IMR-90 (cell line): ENCODE results near the gene ETV7. TPM values are rescaled to one million over a fixed set of nuclear protein-coding genes. Genes with fewer than 3 reads are reported as not detected.

Experiments used
- ATAC-seq: fragments of 200-7000 bp; cut with Tn5 transposase; 2 replicates; pipeline ENCODE4 v1.9.1; 2020; ENCODE audit warnings: low read depth, mild to moderate bottlenecking, moderate library complexity
- BruUV-seq: library from RNA; stranded (reverse); fragments of 400-500 nt; replicated peaks from 2 replicates; lab custom pipeline; 2021; lab: Mats Ljungman, UMichigan
- CTCF ChIA-PET: fragments of 300-600 bp; formaldehyde crosslinking; extraction: SDS; loops from one replicate; lab custom pipeline; 2021; ENCODE audit warnings: antibody characterized with exemption; lab: Yijun Ruan, JAX
- POLR2A ChIA-PET: fragments of 300-600 bp; sonication (Branson Sonifier 250); formaldehyde crosslinking; loops from one replicate; lab custom pipeline; 2022; ENCODE audit warnings: antibody characterized with exemption; ENCODE audit not compliant: unreplicated experiment; lab: Charles Lee
- DNase-seq: peaks from one replicate; pipeline ENCODE4 v3.0.0; 2013
- H2AFZ ChIP-seq: replicated peaks from 2 replicates; pipeline ENCODE3; 2013; ENCODE audit warnings: low read length, mild to moderate bottlenecking; ENCODE audit not compliant: poor library complexity
- H2AK5ac ChIP-seq: 2 replicates; pipeline ENCODE4 v1.6.1; 2013; ENCODE audit warnings: low read depth, low read length, inconsistent platforms
- H2AK9ac ChIP-seq: replicated peaks from 2 replicates; pipeline ENCODE3; 2013; ENCODE audit warnings: mild to moderate bottlenecking, low read depth, low read length, moderate library complexity; ENCODE audit not compliant: poor library complexity
- H2BK120ac ChIP-seq: 2 replicates; pipeline ENCODE4 v1.6.1; 2013; ENCODE audit warnings: low read depth, low read length, inconsistent platforms
- H2BK15ac ChIP-seq: 3 replicates; pipeline ENCODE4 v1.6.1; 2013; ENCODE audit warnings: low read depth, low read length, inconsistent platforms
- H2BK20ac ChIP-seq: 2 replicates; pipeline ENCODE4 v1.6.1; 2013; ENCODE audit warnings: low read depth, mild to moderate bottlenecking, inconsistent platforms, low read length, moderate library complexity
- H2BK5ac ChIP-seq: 2 replicates; pipeline ENCODE4 v1.6.1; 2013; ENCODE audit warnings: mild to moderate bottlenecking, low read depth, low read length, inconsistent platforms; ENCODE audit not compliant: poor library complexity, severe bottlenecking
- H3K14ac ChIP-seq: replicated peaks from 2 replicates; pipeline ENCODE4 v1.6.1; 2013; ENCODE audit warnings: low read depth, low read length, inconsistent platforms
- H3K18ac ChIP-seq: 2 replicates; pipeline ENCODE4 v1.6.1; 2013; ENCODE audit warnings: low read depth, low read length, control low read depth
- H3K23ac ChIP-seq: 2 replicates; pipeline ENCODE4 v1.6.1; 2013; ENCODE audit warnings: low read depth, low read length, inconsistent platforms
- H3K27ac ChIP-seq: 2 replicates; pipeline ENCODE4 v1.5.1; 2013; ENCODE audit warnings: mild to moderate bottlenecking, control low read depth, low read length; ENCODE audit not compliant: insufficient read depth
- H3K27me3 ChIP-seq: 2 replicates; pipeline ENCODE4 v1.6.1; 2013; ENCODE audit warnings: low read length; ENCODE audit not compliant: control insufficient read depth, insufficient read depth
- H3K36me3 ChIP-seq: 2 replicates; pipeline ENCODE4 v1.6.1; 2013; ENCODE audit warnings: low read length, mixed read lengths; ENCODE audit not compliant: control insufficient read depth, insufficient read depth
- H3K4ac ChIP-seq: 2 replicates; pipeline ENCODE4 v1.6.1; 2013; ENCODE audit warnings: low read depth, low read length, inconsistent platforms
- H3K4me1 ChIP-seq: 2 replicates; pipeline ENCODE4 v1.6.1; 2013; ENCODE audit warnings: low read length, mixed read lengths; ENCODE audit not compliant: control insufficient read depth, insufficient read depth
- H3K4me2 ChIP-seq: 2 replicates; pipeline ENCODE4 v1.6.1; 2013; ENCODE audit warnings: low read depth, mild to moderate bottlenecking, control low read depth, low read length, moderate library complexity
- H3K4me3 ChIP-seq: 2 replicates; pipeline ENCODE4 v1.5.1; 2013; ENCODE audit warnings: low read depth, mild to moderate bottlenecking, control low read depth, low read length, moderate library complexity; ENCODE audit not compliant: insufficient read depth
- H3K56ac ChIP-seq: 2 replicates; pipeline ENCODE4 v1.6.1; 2013; ENCODE audit warnings: low read length, inconsistent platforms; ENCODE audit not compliant: insufficient read depth; ENCODE audit errors: extremely low read depth
- H3K79me1 ChIP-seq, 2 experiments: 2 replicates each; pipeline ENCODE4 v1.6.1; 2013; ENCODE audit warnings: low read length in 2 of 2, inconsistent platforms in 1 of 2, low read depth in 1 of 2
- H3K9ac ChIP-seq: 2 replicates; pipeline ENCODE4 v1.6.1; 2013; ENCODE audit warnings: low read depth, low read length, control low read depth
- H3K9me1 ChIP-seq: 2 replicates; pipeline ENCODE4 v1.6.1; 2013; ENCODE audit warnings: low read length, inconsistent platforms; ENCODE audit not compliant: insufficient read depth
- H3K9me3 ChIP-seq: 2 replicates; pipeline ENCODE4 v1.6.1; 2013; ENCODE audit warnings: low read length; ENCODE audit not compliant: control insufficient read depth, insufficient read depth
- H4K20me1 ChIP-seq: 2 replicates; pipeline ENCODE4 v1.6.1; 2013; ENCODE audit warnings: low read length, inconsistent platforms; ENCODE audit not compliant: insufficient read depth
- H4K5ac ChIP-seq: 2 replicates; pipeline ENCODE4 v1.6.1; 2013; ENCODE audit warnings: mild to moderate bottlenecking, low read depth, low read length, control low read depth
- H4K8ac ChIP-seq, 2 experiments: 2 replicates each; pipeline ENCODE4 v1.6.1; 2013; ENCODE audit warnings: low read depth in 2 of 2, low read length in 2 of 2, control low read depth in 1 of 2, inconsistent platforms in 1 of 2
- H4K91ac ChIP-seq: 2 replicates; pipeline ENCODE4 v1.6.1; 2013; ENCODE audit warnings: low read depth, low read length, inconsistent platforms; ENCODE audit not compliant: insufficient read depth
- BHLHE40 ChIP-seq: fragments of 150-350 bp; IDR thresholded peaks from 2 replicates; pipeline ENCODE4 v1.6.1; 2016; ENCODE audit warnings: mild to moderate bottlenecking, low read depth, low read length
- CTCF ChIP-seq: conservative IDR thresholded peaks from 2 replicates; pipeline ENCODE4 v1.5.1; 2012; ENCODE audit warnings: mild to moderate bottlenecking, low read depth, low read length, improper control_type of control experiment
- ELK1 ChIP-seq: fragments of 150-350 bp; IDR thresholded peaks from 2 replicates; pipeline ENCODE4 v1.6.1; 2016; ENCODE audit warnings: low read depth, mild to moderate bottlenecking, low read length, moderate library complexity, borderline replicate concordance
- FOS ChIP-seq: fragments of 150-350 bp; IDR thresholded peaks from 2 replicates; pipeline ENCODE4 v1.6.1; 2016; ENCODE audit warnings: low read depth, low read length
- MAZ ChIP-seq: IDR thresholded peaks from 2 replicates; pipeline ENCODE4 v1.6.1; 2012; ENCODE audit warnings: low read depth, mild to moderate bottlenecking, low read length, improper control_type of control experiment, moderate library complexity, borderline replicate concordance
- POLR2A ChIP-seq: IDR thresholded peaks from 2 replicates; pipeline ENCODE4 v1.6.1; 2012; ENCODE audit warnings: mild to moderate bottlenecking, low read depth, low read length
- RAD21 ChIP-seq: IDR thresholded peaks from 2 replicates; pipeline ENCODE4 v1.6.1; 2012; ENCODE audit warnings: low read length, improper control_type of control experiment
- RFX5 ChIP-seq: IDR thresholded peaks from 2 replicates; pipeline ENCODE4 v1.8.0; 2012; ENCODE audit warnings: low read depth, mild to moderate bottlenecking, low read length, moderate library complexity
- SMC3 ChIP-seq: fragments of 150-350 bp; IDR thresholded peaks from 2 replicates; pipeline ENCODE4 v1.6.1; 2016; ENCODE audit warnings: low read depth, mild to moderate bottlenecking, antibody characterized with exemption, low read length, moderate library complexity
- USF2 ChIP-seq: fragments of 150-350 bp; IDR thresholded peaks from 2 replicates; pipeline ENCODE4 v1.6.1; 2017; ENCODE audit warnings: mild to moderate bottlenecking, antibody characterized with exemption, low read length, low read depth
- WGBS, 2 experiments: methylation state at CpG; one replicate each; pipeline versions ENCODE4 v1.1.5 to v1.1.7; 2013; ENCODE audit warnings: missing lambda C conversion rate in 2 of 2; ENCODE audit not compliant: insufficient read length in 1 of 2; ENCODE audit errors: extremely low coverage in 2 of 2; 5-methylcytosine and 5-hydroxymethylcytosine counted together
- dilution Hi-C: fragments of 300-500 bp; cut with HindIII; formaldehyde crosslinking; loops from one replicate; pipeline ENCODE4 v1.14.3; 2018; ENCODE audit warnings: low sequenced_read_pairs; ENCODE audit not compliant: unreplicated experiment
- in situ Hi-C: fragments of 300-500 bp; cut with MboI; formaldehyde crosslinking; loops from 3 replicates; pipeline ENCODE4 v1.14.3; 2019; ENCODE audit warnings: low sequenced_read_pairs, inconsistent platforms, mixed read lengths
- intact Hi-C: fragments of 100-400 bp; cut with micrococcal nuclease; formaldehyde crosslinking; loops from 2 replicates; pipeline ENCODE4 v1.10.0; 2022
- polyA plus RNA-seq, 3 experiments: library from polyadenylated mRNA; depleted of rRNA; stranded (reverse); fragments of >200 nt; gene quantifications; 2 replicates each; pipeline ENCODE4 v1.2.3, GENCODE V29; 2012; ENCODE audit warnings: low replicate concordance in 1 of 3
- total RNA-seq: library from RNA; depleted of rRNA; stranded (reverse); fragments of >200 nt; gene quantifications from 2 replicates; pipeline ENCODE4 v1.2.3, GENCODE V29; 2012

ETV7 gene
- total and polyA plus RNA-seq, 2 of the 4 experiments (the other 2 are of a cell fraction) = 0.17 to 0.18 TPM

GRCh38 chr6:36423101-36423824, 35.8 kb upstream of the ETV7 start:
- WGBS, 2 experiments = 0% methylated on average over 33 of the region's 51 CpGs; no CpG with 5 or more reads in 1 of the 2 experiments
- CTCF ChIA-PET = interaction anchor here (0.5 to 1.0 kb wide), 6 partner anchors 9 to 192 kb away, joined by 3 to 4 read pairs (median 4); no protein-coding TSS in a partner anchor

More at GRCh38 chr6:36423101-36423824, 35.8 kb upstream of the ETV7 start:
- dilution Hi-C loops (no loop called here), intact Hi-C loops (loop anchor here (1.0 to 5.0 kb wide), 3 partner anchors 18 to 259 kb away; no protein-coding TSS in a partner anchor), in situ Hi-C loops (no loop called here)
- Histone ChIP-seq H3K4me1 (peaks cover 2% of the 10 kb centered on the region), H3K36me3 (no peaks in the 10 kb centered on the region), H3K14ac (peak overlapping the region; percentile 93), H2AFZ (peak overlapping the region; percentile 98), H2AK9ac (peak overlapping the region; percentile 81), H4K20me1 (no peaks in the 10 kb centered on the region), H3K23ac (peak overlapping the region; percentile 91), H3K9me1 (0 out of 2 replicates have a peak, but pooled peaks cover 6% of the 10 kb centered on the region), H2BK15ac (peak overlapping the region; percentile 68; the same call in 1 of the 3 replicates), H4K8ac (peak overlapping the region; percentile 93 to 98), H2BK120ac (peak overlapping the region; percentile 68; the same call in 1 of the 2 replicates), H3K56ac (peak overlapping the region; percentile 77), H4K91ac (peak overlapping the region; percentile 88), H3K18ac (peak overlapping the region; percentile 24; the same call in 1 of the 2 replicates), H2AK5ac (peak overlapping the region; percentile 30), H3K27me3 (no peaks in the 10 kb centered on the region), H3K4me2 (peak overlapping the region; percentile 86), H3K4ac (peak overlapping the region; percentile 93), H2BK20ac (peak overlapping the region; percentile 70), H3K27ac (peak overlapping the region; percentile 55; the same call in 1 of the 2 replicates), H3K9me3 (no peaks in the 10 kb centered on the region), H3K79me1 (peaks cover 0 to 5% of the 10 kb centered on the region in 2 experiments; a peak in 2 of 4 replicates), H2BK5ac (peak overlapping the region; percentile 1), H4K5ac (peak overlapping the region; percentile 82), H3K9ac (peak overlapping the region; percentile 90), H3K4me3 (peak overlapping the region; percentile 66)
- peak; percentile 98 for ATAC-seq
- DNase-seq = peak; percentile 97
- POLR2A ChIA-PET = interaction anchor here (1.0 kb wide), 1 partner anchor 20 kb away, joined by 3 read pairs; no protein-coding TSS in a partner anchor
- TF ChIP-seq CTCF = peak; percentile 75
- TF ChIP-seq SMC3 = peak; percentile 83
- peak; percentile 99 for TF ChIP-seq USF2
- TF ChIP-seq MAZ = 0 out of 2 replicates have a peak, but pooled peaks have one; percentile 22
- no peak for TF ChIP-seq BHLHE40
- peak; percentile 40; the same call in 1 of the 2 replicates for TF ChIP-seq FOS
- peak; percentile 30; the same call in 1 of the 2 replicates for TF ChIP-seq POLR2A
- no peak for TF ChIP-seq ELK1
- no peak for TF ChIP-seq RFX5
- peak; percentile 79 for TF ChIP-seq RAD21
- no TSS peak for BruUV-seq
